Measurements from ENCODE around the gene NRF1. TPM values are rescaled to one million over a fixed set of nuclear protein-coding genes. Genes with fewer than 3 reads are reported as not detected.

NRF1 gene
- total and polyA plus RNA-seq, 4 donors = 4.9 to 23.4 (median 14.3) TPM

DNA sequence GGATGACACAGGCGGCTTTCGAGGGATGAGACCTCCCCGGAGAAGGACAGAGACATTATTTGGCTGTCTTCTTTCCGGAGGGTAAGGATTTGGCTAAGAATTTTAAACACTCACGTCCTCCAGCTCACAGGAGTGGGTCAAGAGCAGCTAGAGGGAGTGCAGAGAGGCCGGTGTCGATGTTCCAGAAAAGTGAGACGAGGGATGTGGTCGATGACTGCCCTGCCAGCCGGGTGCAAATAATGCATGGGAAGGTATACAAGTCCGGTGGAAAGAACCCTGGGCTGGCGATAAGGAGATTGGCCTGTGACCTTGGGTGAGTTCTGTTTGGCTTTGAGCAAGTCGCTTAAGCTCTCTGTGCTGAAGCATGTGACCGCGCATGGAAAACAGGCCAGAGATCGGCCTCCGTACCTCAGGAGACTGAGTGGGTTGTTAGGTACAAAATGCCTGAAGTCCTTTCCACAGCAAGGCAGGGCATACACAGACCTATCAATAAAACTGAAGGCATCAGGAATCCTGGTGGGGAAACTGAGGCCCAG, 192.1 kb downstream of the NRF1 start:
- 90 to 93% methylated on average over 17 of the region's 17 CpGs for WGBS, 2 donors
- Histone ChIP-seq H3K27ac (ENCODE audit: low read depth in 1 of 2, low read length in 2 of 2) (no peak overlapping the region), H3K27me3 (ENCODE audit: control insufficient read depth in 1 of 2, insufficient read depth in 2 of 2, low read length in 1 of 2) (no peaks in the 10 kb centered on the region), H3K4me1 (ENCODE audit: control insufficient read depth in 1 of 2, insufficient read depth in 2 of 2, low read length in 2 of 2) (no peaks in the 10 kb centered on the region), H3K9me3 (ENCODE audit: control insufficient read depth, low read length) (no peaks in the 10 kb centered on the region), H3K4me3 (ENCODE audit: low read length in 2 of 2) (no peak overlapping the region), H3K36me3 (ENCODE audit: control insufficient read depth in 1 of 2, insufficient read depth in 2 of 2, low read length in 1 of 2) (no peaks in the 10 kb centered on the region)
- DNase-seq = peak; percentile 20 to 43
- intact Hi-C loops (cut with DNase I) = no loop called here
- ATAC-seq (ENCODE audit: low FRiP score) = no peak

DNA sequence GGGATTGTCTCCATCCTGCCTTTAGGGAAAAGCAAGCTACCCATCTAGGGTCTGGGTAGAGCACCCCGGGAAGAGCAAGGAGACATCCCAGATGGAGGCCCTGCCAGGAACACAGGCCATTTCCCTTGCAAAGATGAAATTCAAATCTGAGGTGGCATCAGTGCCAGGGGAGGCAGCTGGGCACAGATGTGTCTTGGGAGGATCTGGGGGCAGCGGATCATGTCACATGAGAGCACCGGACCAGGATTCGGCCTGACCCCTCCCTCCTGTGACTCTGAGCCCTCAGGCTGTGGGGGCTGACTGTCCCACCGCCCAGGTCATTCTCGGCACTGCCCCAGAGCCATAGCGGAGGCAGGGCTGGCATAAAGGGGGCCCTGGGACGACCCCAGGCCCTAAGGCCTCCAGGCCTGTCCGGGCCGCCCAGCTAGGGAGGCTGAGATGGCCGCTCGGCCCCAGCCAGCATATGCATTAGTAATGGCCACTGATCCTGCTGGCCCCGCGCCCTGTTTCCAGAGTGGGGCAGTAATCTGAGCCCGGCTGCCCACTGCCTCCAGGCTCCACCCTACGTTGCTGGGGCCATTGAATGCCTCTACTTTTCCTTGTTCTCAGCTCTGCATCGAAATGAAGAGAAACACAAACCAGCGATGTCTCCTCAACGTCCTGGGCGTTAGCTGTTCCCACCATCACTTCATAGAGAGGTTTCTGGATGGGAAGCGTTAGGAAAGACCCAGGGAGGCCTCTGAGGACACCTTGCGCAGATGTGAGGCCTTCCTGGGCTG, 192.8 kb downstream of the NRF1 start:
- ATAC-seq (ENCODE audit: low FRiP score) (no peak), DNase-seq (peak; percentile 11 to 69)
- no peaks in the 10 kb centered on the region for H3K9me3 ChIP-seq (ENCODE audit: control insufficient read depth, low read length)
- intact Hi-C loops (cut with DNase I) = no loop called here
- no peak overlapping the region for H3K27ac ChIP-seq (ENCODE audit: low read depth in 1 of 2, low read length in 2 of 2)
- no peaks in the 10 kb centered on the region for H3K36me3 ChIP-seq (ENCODE audit: control insufficient read depth in 1 of 2, insufficient read depth in 2 of 2, low read length in 1 of 2)
- no peak overlapping the region for H3K4me3 ChIP-seq (ENCODE audit: low read length in 2 of 2)
- WGBS, 2 donors = 94 to 96% methylated on average over 22 of the region's 22 CpGs
- H3K4me1 ChIP-seq (ENCODE audit: control insufficient read depth in 1 of 2, insufficient read depth in 2 of 2, low read length in 2 of 2) = no peaks in the 10 kb centered on the region
- no peaks in the 10 kb centered on the region for H3K27me3 ChIP-seq (ENCODE audit: control insufficient read depth in 1 of 2, insufficient read depth in 2 of 2, low read length in 1 of 2)

GRCh38 chr7:129804890-129805719, 193.6 kb downstream of the NRF1 start:
- 67 to 79% methylated on average over 11 of the region's 11 CpGs for WGBS, 2 donors
- Histone ChIP-seq H3K9me3 (ENCODE audit: control insufficient read depth, low read length) (no peaks in the 10 kb centered on the region), H3K4me3 (ENCODE audit: low read length in 2 of 2) (no peak overlapping the region), H3K4me1 (ENCODE audit: control insufficient read depth in 1 of 2, insufficient read depth in 2 of 2, low read length in 2 of 2) (no peaks in the 10 kb centered on the region), H3K27ac (ENCODE audit: low read depth in 1 of 2, low read length in 2 of 2) (no peak overlapping the region), H3K27me3 (ENCODE audit: control insufficient read depth in 1 of 2, insufficient read depth in 2 of 2, low read length in 1 of 2) (no peaks in the 10 kb centered on the region), H3K36me3 (ENCODE audit: control insufficient read depth in 1 of 2, insufficient read depth in 2 of 2, low read length in 1 of 2) (no peaks in the 10 kb centered on the region)
- peak; percentile 32 to 49 for DNase-seq
- ATAC-seq (ENCODE audit: low FRiP score) = no peak
- intact Hi-C loops (cut with DNase I) = no loop called here

Small RNAs within 50 kb of the gene (microRNA-seq; reads per million reads assigned to microRNA genes)
- gene MIR182 (34.8 to 122 reads per million in 2 donors), gene MIR183 (10.9 to 19.7 reads per million in 2 donors), gene MIR96 (0 to 1.2 reads per million in 2 donors)

Other genes with a start within 250 kb of the NRF1 start
- gene STRIP2, start 177.3 kb upstream of the NRF1 start, total RNA-seq = 1 to 10 TPM in 1 of 2 donors, under 1 TPM in 1; 0.58 to 1.3 TPM
- under 1 TPM; 0.10 to 0.13 TPM for gene STRIP2, start 177.3 kb upstream of the NRF1 start, polyA plus RNA-seq
- gene SMKR1, start 109.2 kb upstream of the NRF1 start, total RNA-seq = not detected
- gene SMKR1, start 109.2 kb upstream of the NRF1 start, polyA plus RNA-seq = 1 to 10 TPM in 1 of 2 donors, not detected in 1; 1.6 TPM

Measured in aorta (tissue), 5 donors.